Measurements from ENCODE around the gene CFAP74.

Gene CFAP74, protein sequence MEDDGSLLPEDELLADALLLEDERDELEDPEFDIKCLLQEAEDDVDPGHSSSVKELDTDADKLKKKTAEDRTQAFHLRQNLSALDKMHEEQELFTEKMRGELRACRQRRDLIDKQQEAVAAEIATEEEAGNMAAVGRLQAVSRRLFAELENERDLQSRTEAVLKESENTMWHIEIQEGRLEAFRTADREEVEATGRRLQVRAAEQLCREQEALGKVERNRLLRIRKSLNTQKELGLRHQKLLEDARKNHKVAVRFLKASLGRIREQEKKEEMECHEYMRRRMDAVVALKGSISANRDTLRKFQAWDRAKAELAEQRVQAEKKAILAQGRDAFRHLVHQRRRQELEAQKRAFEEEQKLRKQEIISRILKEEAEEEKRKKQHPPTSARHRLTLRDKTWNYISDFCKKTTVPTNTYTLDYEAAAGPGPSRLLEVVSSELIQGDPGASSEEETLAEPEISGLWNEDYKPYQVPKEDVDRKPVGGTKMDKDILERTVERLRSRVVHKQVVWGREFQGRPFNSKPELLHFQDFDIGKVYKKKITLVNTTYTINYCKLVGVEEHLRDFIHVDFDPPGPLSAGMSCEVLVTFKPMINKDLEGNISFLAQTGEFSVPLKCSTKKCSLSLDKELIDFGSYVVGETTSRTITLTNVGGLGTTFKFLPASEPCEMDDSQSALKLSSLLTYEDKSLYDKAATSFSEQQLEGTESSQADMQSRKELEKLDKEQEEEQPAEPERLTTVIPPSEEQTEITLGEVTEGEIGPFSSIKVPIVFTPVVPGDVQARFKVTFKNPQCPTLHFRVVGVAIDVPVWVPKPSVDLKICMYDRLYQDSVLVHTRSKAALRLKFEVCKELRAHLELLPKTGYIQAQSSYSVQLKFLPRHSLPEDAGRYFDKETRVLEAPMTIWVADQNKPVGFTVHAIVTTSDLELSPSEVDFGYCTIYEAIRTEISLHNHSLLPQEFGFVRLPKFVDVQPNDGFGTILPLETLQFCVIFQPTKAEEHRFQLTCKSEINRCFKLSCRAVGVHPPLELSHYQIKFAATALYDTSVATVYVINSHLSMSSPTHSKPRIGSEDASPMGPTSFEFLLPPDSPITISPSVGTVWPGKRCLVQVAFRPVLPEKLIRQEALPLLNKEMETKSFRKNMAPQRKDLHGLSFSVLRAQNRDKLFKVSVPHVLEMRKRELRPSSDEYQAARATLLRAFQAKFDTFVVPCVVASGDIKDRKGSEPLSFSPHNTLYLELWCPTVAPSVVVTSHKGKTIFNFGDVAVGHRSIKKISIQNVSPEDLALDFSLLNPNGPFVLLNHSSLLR (N-terminal part only)

GRCh38 chr1:2003541-2004131, at the start of gene CFAP74:
Gene CFAP74 (minus strand): TSS chr1:2003786. CDS start chr1:1990956, 12,830 bp downstream.
- in situ Hi-C loops (cut with MboI; ENCODE audit: low pct_unique_long_range_greater_than_20kb, low sequenced_read_pairs), result no loop called here

GRCh38 chr1:2053217-2053616, 49.6 kb upstream of the CFAP74 start:
- no peak for DNase-seq
- in situ Hi-C loops (cut with MboI; ENCODE audit: low pct_unique_long_range_greater_than_20kb, low sequenced_read_pairs), result no loop called here

More at GRCh38 chr1:2003541-2004131, at the start of gene CFAP74:
- DNase-seq, result peak; percentile 48

GRCh38 chr1:2052756-2053155, 49.2 kb upstream of the CFAP74 start:
- in situ Hi-C loops (cut with MboI; ENCODE audit: low pct_unique_long_range_greater_than_20kb, low sequenced_read_pairs), result no loop called here
- no peak for DNase-seq

GRCh38 chr1:2052054-2052679, 48.6 kb upstream of the CFAP74 start:
- in situ Hi-C loops (cut with MboI; ENCODE audit: low pct_unique_long_range_greater_than_20kb, low sequenced_read_pairs), result no loop called here
- DNase-seq, result no peak

DNA sequence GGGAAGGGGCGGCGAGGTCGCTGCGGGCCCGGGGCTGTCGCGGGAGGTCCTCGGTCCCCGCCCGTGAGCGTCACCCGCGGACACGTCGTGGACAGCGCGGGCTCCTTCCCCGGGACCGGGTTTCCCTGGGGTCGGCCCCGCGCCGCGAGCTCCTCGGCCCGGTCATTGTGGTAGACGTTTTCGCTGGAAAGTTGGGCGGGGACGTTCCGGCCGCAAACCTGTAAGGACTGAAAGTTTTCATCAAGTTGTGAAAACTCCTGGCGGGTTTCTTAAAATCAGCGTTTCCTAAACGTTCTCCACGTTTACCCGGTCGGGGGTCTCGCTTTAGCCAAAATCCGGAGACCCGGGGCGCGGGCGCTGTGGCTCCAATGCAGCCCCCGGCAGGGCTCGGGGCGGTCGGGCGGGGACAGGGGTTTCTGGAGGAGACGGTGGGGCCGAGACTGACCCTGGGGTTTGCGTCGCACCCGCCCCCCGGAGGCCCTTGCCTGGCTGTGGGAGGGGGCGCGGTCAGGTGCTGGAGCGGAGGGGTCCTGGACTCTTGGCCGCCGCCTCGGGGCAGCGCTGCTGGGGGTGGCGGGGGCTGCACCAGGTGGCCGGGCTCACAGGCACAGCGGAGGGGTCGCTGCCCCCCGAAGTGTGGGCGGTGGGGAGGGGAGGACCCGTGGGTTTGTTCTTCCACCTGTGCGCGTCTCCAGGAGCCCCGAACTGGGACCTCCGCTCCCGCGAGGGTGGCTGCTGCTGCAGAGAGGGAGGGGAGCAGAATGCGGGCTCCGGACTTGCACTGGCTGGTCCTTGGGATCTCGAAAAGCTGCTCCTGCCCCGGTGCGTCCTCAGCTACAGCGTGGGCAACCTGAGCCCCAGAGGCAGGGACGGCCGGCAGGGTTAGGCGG, 47.5 kb upstream of the CFAP74 start:
- in situ Hi-C loops (cut with MboI; ENCODE audit: low pct_unique_long_range_greater_than_20kb, low sequenced_read_pairs), result no loop called here

GRCh38 chr1:2050461-2050792, 46.8 kb upstream of the CFAP74 start:
- no peak for DNase-seq
- in situ Hi-C loops (cut with MboI; ENCODE audit: low pct_unique_long_range_greater_than_20kb, low sequenced_read_pairs), result no loop called here

More for the DNA sequence above, 47.5 kb upstream of the CFAP74 start:
- no peak for DNase-seq

DNA sequence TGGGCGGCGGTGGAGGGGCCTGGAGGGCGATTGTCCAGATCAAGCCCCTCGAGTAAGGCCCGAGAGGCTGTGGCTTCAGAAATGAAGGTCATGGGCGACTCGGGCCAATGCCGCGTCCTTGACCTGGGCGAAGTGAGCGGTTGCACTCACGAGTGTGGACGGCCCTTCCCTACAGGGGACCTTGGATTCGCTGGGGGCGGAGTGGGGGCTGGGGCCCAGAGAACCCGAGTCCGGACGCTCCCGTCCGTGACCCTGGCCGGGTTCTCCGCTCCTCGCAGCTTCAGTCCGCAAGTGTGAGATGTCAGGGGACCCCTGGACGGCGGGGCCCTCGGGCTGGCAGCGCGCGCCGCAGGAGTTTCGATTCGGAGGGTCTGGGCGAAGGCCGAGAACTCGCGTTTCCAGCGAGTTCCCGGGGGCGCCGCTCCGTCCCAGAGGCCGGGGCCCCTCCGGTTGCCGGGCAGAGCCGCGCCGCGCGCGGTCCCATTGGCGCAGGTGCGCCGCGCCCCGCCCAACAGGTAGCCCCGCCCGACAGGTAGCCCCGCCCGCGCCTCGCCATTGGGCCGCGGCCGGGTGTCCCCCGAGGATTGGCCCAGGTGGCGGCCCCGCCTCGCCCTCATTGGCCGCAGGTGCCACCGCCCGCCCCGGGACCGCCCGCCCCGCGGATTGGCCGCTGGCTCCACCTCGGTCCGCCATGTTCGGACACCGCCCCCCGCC, 46.3 kb upstream of the CFAP74 start, which contains the start of gene PRKCZ:
Gene PRKCZ, plus strand, starts transcription at position 694 of the 714 bp plus-strand sequence. CDS start 220 bp downstream, outside the sequence.
- peak; percentile 86 for DNase-seq
- in situ Hi-C loops (cut with MboI; ENCODE audit: low pct_unique_long_range_greater_than_20kb, low sequenced_read_pairs), result loop anchor here (10.0 kb wide), 1 partner anchor 95 kb away; no protein-coding TSS in a partner anchor

- in situ Hi-C loops (cut with MboI; ENCODE audit: low pct_unique_long_range_greater_than_20kb, low sequenced_read_pairs), result loop anchor here (10.0 kb wide), 1 partner anchor 94 kb away; no protein-coding TSS in a partner anchor
- DNase-seq, result no peak
These were observed 45.7 kb upstream of the CFAP74 start for GRCh38 chr1:2049225-2049717.

DNA sequence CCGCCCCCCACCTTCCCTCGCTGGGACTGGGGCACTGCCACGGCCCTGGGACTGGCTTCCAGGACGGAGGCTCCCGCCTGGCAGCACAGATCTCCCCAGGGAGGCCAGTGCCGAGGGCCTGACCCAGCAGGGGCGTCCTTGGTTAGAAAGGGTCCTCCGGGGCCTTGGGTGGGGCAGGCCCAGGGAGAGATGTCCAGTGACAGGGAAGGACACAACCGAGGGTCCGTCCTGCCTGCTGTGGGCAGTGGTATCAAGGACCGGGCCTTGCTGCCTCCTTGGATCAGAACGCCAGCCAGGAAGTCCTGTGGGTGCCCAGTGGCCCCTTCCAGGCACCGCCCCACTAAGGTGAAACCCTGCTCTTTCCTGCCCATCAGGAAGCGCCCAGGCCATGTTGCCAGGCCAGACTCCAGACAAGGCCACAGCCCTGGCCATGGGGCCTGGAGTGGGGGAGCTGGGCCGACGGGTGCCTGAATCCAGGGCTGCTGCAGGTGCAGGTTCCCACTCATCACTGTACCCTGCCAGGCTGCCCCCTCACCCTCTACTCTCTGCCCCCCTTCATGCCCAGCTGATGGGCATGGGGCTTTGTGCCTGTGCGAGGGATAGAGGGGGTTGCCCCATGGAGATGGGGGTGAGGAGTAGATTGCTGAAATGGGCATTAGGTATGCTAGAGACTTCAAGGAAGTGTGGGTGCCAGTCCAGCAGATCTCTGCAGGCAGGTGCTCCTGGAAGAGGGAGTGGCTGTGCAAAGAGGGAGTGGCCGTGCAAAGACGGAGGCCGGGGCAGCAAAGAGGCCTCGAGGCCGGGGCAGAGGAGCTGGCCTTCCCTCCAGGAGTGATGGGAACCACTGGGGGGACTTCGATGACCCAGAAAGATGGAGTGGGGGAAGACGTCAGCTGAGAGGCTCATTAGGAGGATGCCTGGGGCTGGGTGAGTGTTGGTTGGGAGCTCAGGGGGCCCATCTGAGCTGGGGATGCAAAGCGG, 44.5 kb upstream of the CFAP74 start:
- no peak for DNase-seq
- in situ Hi-C loops (cut with MboI; ENCODE audit: low pct_unique_long_range_greater_than_20kb, low sequenced_read_pairs), result loop anchor here (10.0 kb wide), 1 partner anchor 93 kb away; no protein-coding TSS in a partner anchor

GRCh38 chr1:2046953-2047748, 43.6 kb upstream of the CFAP74 start:
- no peak for DNase-seq
- in situ Hi-C loops (cut with MboI; ENCODE audit: low pct_unique_long_range_greater_than_20kb, low sequenced_read_pairs), result loop anchor here (10.0 kb wide), 1 partner anchor 92 kb away; no protein-coding TSS in a partner anchor

GRCh38 chr1:2046174-2046917, 42.8 kb upstream of the CFAP74 start:
- DNase-seq, result peak; percentile 59
- in situ Hi-C loops (cut with MboI; ENCODE audit: low pct_unique_long_range_greater_than_20kb, low sequenced_read_pairs), result loop anchor here (10.0 kb wide), 1 partner anchor 92 kb away; no protein-coding TSS in a partner anchor

GRCh38 chr1:2045468-2046173, 42.0 kb upstream of the CFAP74 start:
- DNase-seq, result no peak
- in situ Hi-C loops (cut with MboI; ENCODE audit: low pct_unique_long_range_greater_than_20kb, low sequenced_read_pairs), result loop anchor here (10.0 kb wide), 1 partner anchor 91 kb away; no protein-coding TSS in a partner anchor

Data from KBM-7 (cell line).